Measurements from ENCODE around the gene ICA1. TPM values are rescaled to one million over a fixed set of nuclear protein-coding genes. Genes with fewer than 3 reads are reported as not detected.

The ICA1 gene
- total RNA-seq, 1 experiment from 2014 or later = 28.8 TPM

DNA sequence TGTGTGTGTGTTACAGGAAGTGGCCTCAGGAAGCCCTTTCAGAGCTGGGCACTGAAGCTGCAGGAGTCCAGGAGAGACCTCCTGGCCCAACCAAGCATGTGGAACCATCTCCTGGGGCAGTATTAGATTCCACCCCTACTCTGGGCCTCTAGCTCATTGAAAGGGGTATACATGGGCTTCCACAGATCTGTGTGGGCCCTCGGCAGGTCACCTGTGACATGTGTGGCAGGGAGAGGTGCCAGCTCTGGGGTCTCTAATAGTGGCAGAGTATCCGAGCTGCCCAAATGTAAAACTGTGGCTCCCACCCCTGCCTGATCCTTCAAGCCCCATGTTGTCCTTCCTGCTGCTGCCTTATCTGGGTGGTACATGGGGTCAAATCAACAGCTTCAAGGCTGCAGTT is 149.3 kb downstream of the ICA1 start:
- no peak overlapping the region for H4K8ac ChIP-seq (replicated peaks; ENCODE audit: insufficient read length, low read depth, low read length)
- H2BK5ac ChIP-seq (ENCODE audit: insufficient read length, low read length) = no peak overlapping the region
- H3K4me3 Mint-ChIP-seq = no peak overlapping the region
- no peak overlapping the region for H3K4me2 ChIP-seq (ENCODE audit: insufficient read depth, insufficient read length, low read length)
- no peak overlapping the region for H4K91ac ChIP-seq (ENCODE audit: insufficient read length, low read depth, low read length)
- H3T11ph ChIP-seq (ENCODE audit: low read length) = no peak overlapping the region
- no peak overlapping the region for H2BK12ac ChIP-seq (ENCODE audit: insufficient read length, low read depth, low read length)
- no peaks in the 10 kb centered on the region for H3K79me1 ChIP-seq (ENCODE audit: insufficient read depth, low read depth, low read length, poor library complexity, severe bottlenecking)
- H3K27me3 ChIP-seq (ENCODE audit: insufficient read depth, low read length) = no peaks in the 10 kb centered on the region
- no peak overlapping the region for H2BK20ac ChIP-seq (ENCODE audit: low read depth, low read length, poor library complexity, severe bottlenecking)
- TF ChIP-seq CTCF (conservative IDR thresholded peaks at IDR 0.05) = no peak
- no peak overlapping the region for H3K18ac ChIP-seq (ENCODE audit: insufficient read length, low read depth, low read length)
- peaks cover 11 to 17% (median 12%) of the 10 kb centered on the region in 3 experiments for H3K36me3 Mint-ChIP-seq (ENCODE audit: insufficient read depth in 1 of 3, low read depth in 3 of 3)
- no peak overlapping the region for H2AK5ac ChIP-seq (ENCODE audit: insufficient read length, low read length)
- H3K4me1 ChIP-seq (ENCODE audit: insufficient read depth, low read length) = peaks cover 4% of the 10 kb centered on the region; the same call in 1 of the 2 replicates
- peaks cover 34 to 38% of the 10 kb centered on the region in 2 experiments for H3K4me1 Mint-ChIP-seq
- H3K27me3 Mint-ChIP-seq (ENCODE audit: low read depth) = no peaks in the 10 kb centered on the region
- no peaks in the 10 kb centered on the region for H3K79me2 ChIP-seq (ENCODE audit: insufficient read depth, low read length)
- no CpG with 5 or more reads among the region's 2 CpGs for WGBS (ENCODE audit: extremely low coverage, insufficient read length, low lambda C conversion rate)
- no peak overlapping the region for H2BK120ac ChIP-seq (ENCODE audit: low read depth, low read length, poor library complexity, severe bottlenecking)
- H4K20me1 ChIP-seq (ENCODE audit: control insufficient read depth, insufficient read depth, insufficient read length) = no peaks in the 10 kb centered on the region
- no peaks in the 10 kb centered on the region for H3K23me2 ChIP-seq (ENCODE audit: insufficient read length, low read depth, low read length, poor library complexity, severe bottlenecking)
- H2BK15ac ChIP-seq (ENCODE audit: low read depth, low read length) = no peak overlapping the region
- H3K27ac Mint-ChIP-seq = no peak overlapping the region
- no peak overlapping the region for H4K5ac ChIP-seq (ENCODE audit: insufficient read length, low read depth, low read length)
- H3K9ac ChIP-seq (ENCODE audit: extremely low read depth, insufficient read length, low read length) = no peak overlapping the region
- no peak overlapping the region for H2AFZ ChIP-seq (ENCODE audit: low read length)
- H3K4ac ChIP-seq (ENCODE audit: low read depth, low read length) = no peak overlapping the region
- H3K9me3 Mint-ChIP-seq = peaks cover 0 to 11% of the 10 kb centered on the region in 2 experiments; a peak in 4 of 5 replicates
- H3K9me3 ChIP-seq (ENCODE audit: control insufficient read depth, low read depth, low read length) = no peaks in the 10 kb centered on the region
- no peak overlapping the region for H3K14ac ChIP-seq (ENCODE audit: insufficient read depth, low read length)
- H3K23ac ChIP-seq (ENCODE audit: insufficient read length, low read depth, low read length) = no peak overlapping the region
- no peak for DNase-seq
- H3K56ac ChIP-seq (ENCODE audit: insufficient read length, low read depth, low read length) = no peak overlapping the region
- H3K27ac ChIP-seq (ENCODE audit: insufficient read length, low read depth, low read length) = no peak overlapping the region

Data from H9 (cell line).